ENCODE results near the gene NFKBIZ. TPM values are rescaled to one million over a fixed set of nuclear protein-coding genes. Genes with fewer than 3 reads are reported as not detected.

NFKBIZ gene
- total and polyA plus RNA-seq, 9 of the 15 experiments (the other 6 are each of a cell fraction or from before 2014, with no cell fraction given) = 1.2 to 13.7 (median 5.7) TPM

DNA sequence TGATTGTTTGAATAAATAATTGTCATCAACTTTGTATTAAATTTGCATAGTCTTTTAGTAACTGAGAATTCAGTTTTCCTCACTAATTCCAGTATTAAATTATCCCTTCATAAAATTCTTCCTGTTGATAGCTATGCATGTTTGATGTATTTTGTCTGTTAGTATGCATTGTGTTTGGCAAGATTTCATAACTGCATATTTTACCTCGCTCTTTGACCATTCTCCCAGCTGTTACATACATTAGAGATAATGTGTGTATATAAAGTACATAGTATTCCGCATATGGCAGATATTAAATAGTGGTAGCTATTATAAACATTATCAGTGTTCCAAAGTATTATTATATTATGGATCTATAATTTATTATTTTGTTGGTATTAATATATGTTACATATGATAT, 10.6 kb upstream of the NFKBIZ start (continued):
- TF ChIP-seq, protein P1, sequence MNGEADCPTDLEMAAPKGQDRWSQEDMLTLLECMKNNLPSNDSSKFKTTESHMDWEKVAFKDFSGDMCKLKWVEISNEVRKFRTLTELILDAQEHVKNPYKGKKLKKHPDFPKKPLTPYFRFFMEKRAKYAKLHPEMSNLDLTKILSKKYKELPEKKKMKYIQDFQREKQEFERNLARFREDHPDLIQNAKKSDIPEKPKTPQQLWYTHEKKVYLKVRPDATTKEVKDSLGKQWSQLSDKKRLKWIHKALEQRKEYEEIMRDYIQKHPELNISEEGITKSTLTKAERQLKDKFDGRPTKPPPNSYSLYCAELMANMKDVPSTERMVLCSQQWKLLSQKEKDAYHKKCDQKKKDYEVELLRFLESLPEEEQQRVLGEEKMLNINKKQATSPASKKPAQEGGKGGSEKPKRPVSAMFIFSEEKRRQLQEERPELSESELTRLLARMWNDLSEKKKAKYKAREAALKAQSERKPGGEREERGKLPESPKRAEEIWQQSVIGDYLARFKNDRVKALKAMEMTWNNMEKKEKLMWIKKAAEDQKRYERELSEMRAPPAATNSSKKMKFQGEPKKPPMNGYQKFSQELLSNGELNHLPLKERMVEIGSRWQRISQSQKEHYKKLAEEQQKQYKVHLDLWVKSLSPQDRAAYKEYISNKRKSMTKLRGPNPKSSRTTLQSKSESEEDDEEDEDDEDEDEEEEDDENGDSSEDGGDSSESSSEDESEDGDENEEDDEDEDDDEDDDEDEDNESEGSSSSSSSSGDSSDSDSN (IDR thresholded peaks at IDR 0.05; ENCODE audit: borderline replicate concordance in 1 of 2, low read depth in 2 of 2, low read length in 2 of 2) = no peak
- TF ChIP-seq TCF3 (CRISPR knock-in tag; IDR thresholded peaks at IDR 0.05) (no peak), ARID1B (IDR thresholded peaks at IDR 0.05) (no peak), ZNF583 (CRISPR knock-in tag; IDR thresholded peaks at IDR 0.05) (no peak), RFX1 (IDR thresholded peaks at IDR 0.05) (no peak), POLR2AphosphoS2 (IDR thresholded peaks at IDR 0.05; ENCODE audit: low read length) (no peak)
- TF ChIP-seq, protein P2, sequence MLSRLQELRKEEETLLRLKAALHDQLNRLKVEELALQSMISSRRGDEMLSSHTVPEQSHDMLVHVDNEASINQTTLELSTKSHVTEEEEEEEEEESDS (CRISPR knock-in tag; IDR thresholded peaks at IDR 0.05) = no peak

DNA sequence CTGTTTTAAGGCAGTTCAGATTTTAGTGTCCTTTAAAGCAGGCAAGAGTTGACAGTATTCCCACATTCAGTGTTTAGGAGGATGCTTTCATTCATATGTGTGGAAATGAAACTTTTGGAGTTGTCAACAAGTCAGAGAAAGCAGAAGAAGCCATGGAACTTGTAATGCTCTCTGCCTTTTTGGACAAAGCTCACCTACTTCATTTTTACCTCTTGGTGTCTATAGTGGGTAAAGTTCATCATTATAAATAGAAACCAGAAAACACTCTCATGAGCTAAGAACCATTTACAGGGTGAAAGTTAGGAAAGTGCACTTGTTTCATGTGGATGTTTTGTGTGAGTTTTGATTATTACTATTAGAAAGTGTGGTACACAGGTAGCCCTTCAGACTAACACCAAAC, 9.2 kb upstream of the NFKBIZ start:
- no TSS peak for BruUV-seq (replicated peaks)
- H3K36me3 ChIP-seq (ENCODE audit: control insufficient read depth, insufficient read depth, low read length) = no peaks in the 10 kb centered on the region
- no peaks in the 10 kb centered on the region for H3K27me3 ChIP-seq (ENCODE audit: control insufficient read depth in 2 of 2, insufficient read depth in 2 of 2, low read length in 2 of 2)
- no peaks in the 10 kb centered on the region for H3K9me1 ChIP-seq (ENCODE audit: control insufficient read depth, insufficient read depth, low read length)
- ATAC-seq (no peak), FAIRE-seq (no peak), DNase-seq (ENCODE audit: extremely low read depth in 1 of 4, low spot score in 3 of 4) (no peak)
- H3K4me3 ChIP-seq = no peak overlapping the region
- no peaks in the 10 kb centered on the region for H3K9me3 ChIP-seq (replicated peaks; ENCODE audit: control insufficient read depth, insufficient read depth, low read depth, low read length)
- in situ Hi-C loops (cut with MboI) (no loop called here), intact Hi-C loops (cut with micrococcal nuclease) (no loop called here)
- H3K27ac ChIP-seq (ENCODE audit: extremely low read depth, low read depth, low read length) = no peak overlapping the region
- H3K4me1 ChIP-seq (replicated peaks in 1 of 2; ENCODE audit: control insufficient read depth in 2 of 2, insufficient read depth in 2 of 2, low read length in 2 of 2) = no peaks in the 10 kb centered on the region
- H3K79me2 ChIP-seq (ENCODE audit: control insufficient read depth, insufficient read depth, low read length) = no peaks in the 10 kb centered on the region
- no peak overlapping the region for H2AFZ ChIP-seq (ENCODE audit: low read depth, low read length)
- ChIA-PET CTCF (ENCODE audit: low intra/inter-chr PET ratio) (no interaction called here), POLR2A (no interaction called here)
- H3K4me2 ChIP-seq (ENCODE audit: insufficient read depth, low read length) = no peak overlapping the region
- H4K20me1 ChIP-seq (replicated peaks; ENCODE audit: control insufficient read depth, insufficient read depth, low read length) = no peaks in the 10 kb centered on the region
- no peak overlapping the region for H3K9ac ChIP-seq (ENCODE audit: insufficient read depth in 1 of 2, low read depth in 2 of 2, low read length in 2 of 2)
- TF ChIP-seq, protein P3, sequence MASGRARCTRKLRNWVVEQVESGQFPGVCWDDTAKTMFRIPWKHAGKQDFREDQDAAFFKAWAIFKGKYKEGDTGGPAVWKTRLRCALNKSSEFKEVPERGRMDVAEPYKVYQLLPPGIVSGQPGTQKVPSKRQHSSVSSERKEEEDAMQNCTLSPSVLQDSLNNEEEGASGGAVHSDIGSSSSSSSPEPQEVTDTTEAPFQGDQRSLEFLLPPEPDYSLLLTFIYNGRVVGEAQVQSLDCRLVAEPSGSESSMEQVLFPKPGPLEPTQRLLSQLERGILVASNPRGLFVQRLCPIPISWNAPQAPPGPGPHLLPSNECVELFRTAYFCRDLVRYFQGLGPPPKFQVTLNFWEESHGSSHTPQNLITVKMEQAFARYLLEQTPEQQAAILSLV (tag; IDR thresholded peaks at IDR 0.05) = no peak
- TF ChIP-seq ZNF707 (CRISPR knock-in tag; conservative IDR thresholded peaks at IDR 0.05) = no peak
- TF ChIP-seq TAF9B (IDR thresholded peaks at IDR 0.05; ENCODE audit: partially characterized antibody) = no peak
- no peak for TF ChIP-seq EZH2 (IDR thresholded peaks at IDR 0.05; ENCODE audit: borderline replicate concordance, low read depth, low read length)
- TF ChIP-seq ZNF354B (CRISPR knock-in tag; IDR thresholded peaks at IDR 0.05) = no peak
- TF ChIP-seq ZNF445 (CRISPR knock-in tag; IDR thresholded peaks at IDR 0.05; ENCODE audit: low read depth) = no peak
- TF ChIP-seq GABPB1 (CRISPR knock-in tag; IDR thresholded peaks at IDR 0.05) = no peak
- no peak for TF ChIP-seq HOXB6 (CRISPR knock-in tag; IDR thresholded peaks at IDR 0.05; ENCODE audit: borderline replicate concordance)
- TF ChIP-seq RBM34 (IDR thresholded peaks at IDR 0.05; ENCODE audit: borderline replicate concordance, insufficient read depth, low read length) = no peak
- no peak for TF ChIP-seq SRSF7 (optimal IDR thresholded peaks at IDR 0.05; ENCODE audit: low read depth, low read length)
- TF ChIP-seq CBX2 (IDR thresholded peaks at IDR 0.05; ENCODE audit: insufficient read depth, low read length, poor library complexity, severe bottlenecking) = no peak
- TF ChIP-seq, protein P4, sequence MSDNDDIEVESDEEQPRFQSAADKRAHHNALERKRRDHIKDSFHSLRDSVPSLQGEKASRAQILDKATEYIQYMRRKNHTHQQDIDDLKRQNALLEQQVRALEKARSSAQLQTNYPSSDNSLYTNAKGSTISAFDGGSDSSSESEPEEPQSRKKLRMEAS (CRISPR knock-in tag; IDR thresholded peaks at IDR 0.05) = no peak
- TF ChIP-seq NR3C1 (CRISPR knock-in tag; IDR thresholded peaks at IDR 0.05) = no peak
- TF ChIP-seq KLF10 (CRISPR knock-in tag; IDR thresholded peaks at IDR 0.05) = no peak
